ENCODE results near the gene NPIPB2. TPM values are rescaled to one million over a fixed set of nuclear protein-coding genes. Genes with fewer than 3 reads are reported as not detected.

Gene NPIPB2
- total RNA-seq, 1 donor from 2014 or later, result 10.3 TPM

DNA sequence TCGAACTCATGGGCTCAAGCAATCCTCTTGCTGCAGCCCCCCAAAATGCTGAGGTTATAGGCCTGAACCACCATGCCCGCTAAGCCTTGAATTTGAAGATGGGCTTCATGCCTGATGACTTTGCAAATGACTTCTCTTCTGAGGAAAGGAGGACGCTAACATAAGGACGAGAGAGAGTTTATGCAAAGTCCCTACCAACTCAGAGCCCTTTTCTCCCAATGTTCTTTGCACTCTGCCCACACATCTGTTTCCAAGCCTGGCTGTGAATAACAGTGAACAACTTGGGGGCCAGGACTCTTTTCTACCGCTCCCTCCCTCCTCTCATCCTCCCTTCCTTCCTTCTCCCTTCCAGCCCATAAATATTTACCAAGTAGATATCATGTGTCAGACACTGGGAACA is 8.5 kb upstream of the NPIPB2 start:
- Histone ChIP-seq H3K4me1 (ENCODE audit: insufficient read depth, low read length) (peaks cover under 1% of the 10 kb centered on the region), H3K9me3 (ENCODE audit: insufficient read depth, low read depth, low read length) (no peaks in the 10 kb centered on the region), H3K27me3 (ENCODE audit: insufficient read depth, low read length) (no peaks in the 10 kb centered on the region), H2AFZ (ENCODE audit: low read depth, low read length) (peak overlapping the region; percentile 13), H3K4me3 (ENCODE audit: insufficient read depth, low read depth, low read length) (no peak overlapping the region), H3K27ac (ENCODE audit: low read depth, low read length) (no peak overlapping the region), H3K9ac (ENCODE audit: low read length) (no peak overlapping the region), H3K36me3 (ENCODE audit: insufficient read depth, low read length) (no peaks in the 10 kb centered on the region), H3K79me2 (ENCODE audit: insufficient read depth, low read length) (no peaks in the 10 kb centered on the region), H3K4me2 (ENCODE audit: low read length) (no peak overlapping the region), H4K20me1 (ENCODE audit: insufficient read depth, low read length) (no peaks in the 10 kb centered on the region)
- no peaks in the 10 kb centered on the region for H3K27me3 Mint-ChIP-seq (ENCODE audit: low read depth, unreplicated experiment)
- DNase-seq (ENCODE audit: low read depth) (no peak), FAIRE-seq (no peak)
- TF ChIP-seq, protein P1, sequence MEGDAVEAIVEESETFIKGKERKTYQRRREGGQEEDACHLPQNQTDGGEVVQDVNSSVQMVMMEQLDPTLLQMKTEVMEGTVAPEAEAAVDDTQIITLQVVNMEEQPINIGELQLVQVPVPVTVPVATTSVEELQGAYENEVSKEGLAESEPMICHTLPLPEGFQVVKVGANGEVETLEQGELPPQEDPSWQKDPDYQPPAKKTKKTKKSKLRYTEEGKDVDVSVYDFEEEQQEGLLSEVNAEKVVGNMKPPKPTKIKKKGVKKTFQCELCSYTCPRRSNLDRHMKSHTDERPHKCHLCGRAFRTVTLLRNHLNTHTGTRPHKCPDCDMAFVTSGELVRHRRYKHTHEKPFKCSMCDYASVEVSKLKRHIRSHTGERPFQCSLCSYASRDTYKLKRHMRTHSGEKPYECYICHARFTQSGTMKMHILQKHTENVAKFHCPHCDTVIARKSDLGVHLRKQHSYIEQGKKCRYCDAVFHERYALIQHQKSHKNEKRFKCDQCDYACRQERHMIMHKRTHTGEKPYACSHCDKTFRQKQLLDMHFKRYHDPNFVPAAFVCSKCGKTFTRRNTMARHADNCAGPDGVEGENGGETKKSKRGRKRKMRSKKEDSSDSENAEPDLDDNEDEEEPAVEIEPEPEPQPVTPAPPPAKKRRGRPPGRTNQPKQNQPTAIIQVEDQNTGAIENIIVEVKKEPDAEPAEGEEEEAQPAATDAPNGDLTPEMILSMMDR (IDR thresholded peaks at IDR 0.05; ENCODE audit: insufficient read depth, low read depth, low read length), result no peak
- TF ChIP-seq EZH2 (IDR thresholded peaks at IDR 0.05; ENCODE audit: insufficient read depth, low read length), result no peak
- no peak overlapping the region for H3K4me3 Mint-ChIP-seq (ENCODE audit: unreplicated experiment)
- no peaks in the 10 kb centered on the region for H3K9me3 Mint-ChIP-seq (ENCODE audit: unreplicated experiment)
- peaks cover 2% of the 10 kb centered on the region for H3K4me1 Mint-ChIP-seq (ENCODE audit: low read depth, unreplicated experiment)
- H3K36me3 Mint-ChIP-seq (ENCODE audit: low read depth, unreplicated experiment), result no peaks in the 10 kb centered on the region
- H3K27ac Mint-ChIP-seq (ENCODE audit: unreplicated experiment), result peak overlapping the region; percentile 34

DNA sequence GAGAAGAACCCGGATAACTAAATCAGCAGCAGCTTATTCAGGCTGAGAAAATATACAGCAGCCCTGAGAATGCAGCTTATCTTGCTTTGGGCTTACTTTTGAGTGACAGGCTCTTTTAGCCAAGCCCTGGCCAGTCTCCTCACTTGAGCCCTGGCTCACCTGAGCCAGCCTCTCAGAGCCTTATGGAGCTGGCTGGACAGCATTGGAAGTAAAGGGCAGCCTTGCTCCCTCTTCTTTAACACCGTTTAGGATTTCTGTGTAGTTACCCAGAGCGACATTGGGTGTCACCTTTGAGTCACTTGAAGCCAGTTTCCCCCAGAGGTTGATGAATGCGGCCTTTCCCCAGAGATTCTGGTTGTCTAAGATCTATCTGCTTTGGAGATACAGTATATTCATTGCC is 7.7 kb upstream of the NPIPB2 start:
- H3K79me2 ChIP-seq (ENCODE audit: insufficient read depth, low read length), result no peaks in the 10 kb centered on the region
- peaks cover 2% of the 10 kb centered on the region for H3K4me1 Mint-ChIP-seq (ENCODE audit: low read depth, unreplicated experiment)
- no peaks in the 10 kb centered on the region for H3K4me1 ChIP-seq (ENCODE audit: insufficient read depth, low read length)
- DNase-seq (ENCODE audit: low read depth) (peak; percentile 23), FAIRE-seq (no peak)
- H3K27me3 ChIP-seq (ENCODE audit: insufficient read depth, low read length), result no peaks in the 10 kb centered on the region
- H4K20me1 ChIP-seq (ENCODE audit: insufficient read depth, low read length), result no peaks in the 10 kb centered on the region
- no peak overlapping the region for H3K4me2 ChIP-seq (ENCODE audit: low read length)
- no peaks in the 10 kb centered on the region for H3K27me3 Mint-ChIP-seq (ENCODE audit: low read depth, unreplicated experiment)
- H3K9me3 Mint-ChIP-seq (ENCODE audit: unreplicated experiment), result no peaks in the 10 kb centered on the region
- no peak overlapping the region for H3K4me3 Mint-ChIP-seq (ENCODE audit: unreplicated experiment)
- H3K4me3 ChIP-seq (ENCODE audit: insufficient read depth, low read depth, low read length), result no peak overlapping the region
- H3K9ac ChIP-seq (ENCODE audit: low read length), result no peak overlapping the region
- TF ChIP-seq, protein P1 (IDR thresholded peaks at IDR 0.05; ENCODE audit: insufficient read depth, low read depth, low read length), result peak; percentile 35
- no peak for TF ChIP-seq EZH2 (IDR thresholded peaks at IDR 0.05; ENCODE audit: insufficient read depth, low read length)
- H3K27ac Mint-ChIP-seq (ENCODE audit: unreplicated experiment), result no peak overlapping the region
- H3K27ac ChIP-seq (ENCODE audit: low read depth, low read length), result no peak overlapping the region
- no peaks in the 10 kb centered on the region for H3K36me3 Mint-ChIP-seq (ENCODE audit: low read depth, unreplicated experiment)
- no peak overlapping the region for H2AFZ ChIP-seq (ENCODE audit: low read depth, low read length)
- H3K9me3 ChIP-seq (ENCODE audit: insufficient read depth, low read depth, low read length), result no peaks in the 10 kb centered on the region
- no peaks in the 10 kb centered on the region for H3K36me3 ChIP-seq (ENCODE audit: insufficient read depth, low read length)

DNA sequence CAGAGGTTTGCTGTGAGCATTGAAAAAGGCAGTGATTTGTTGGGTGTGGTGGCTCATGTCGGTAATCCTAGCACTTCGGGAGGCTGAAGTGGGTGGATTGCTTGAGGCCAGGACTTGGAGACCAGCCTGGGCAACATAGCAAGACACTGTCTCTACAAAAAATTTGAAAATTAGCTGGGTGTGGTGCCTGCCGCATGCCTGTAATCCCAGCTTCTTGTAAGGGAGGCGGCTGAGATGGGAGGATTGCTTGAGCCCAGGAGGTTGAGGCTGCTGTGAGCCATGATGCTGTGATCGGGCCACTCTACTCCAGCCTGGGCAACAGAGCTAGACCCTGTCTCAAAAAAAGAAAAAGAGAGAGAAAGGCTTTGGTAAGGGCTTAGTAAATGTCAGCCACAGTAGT is 7.0 kb upstream of the NPIPB2 start:
- Histone ChIP-seq H3K4me2 (ENCODE audit: low read length) (no peak overlapping the region), H3K4me1 (ENCODE audit: insufficient read depth, low read length) (no peaks in the 10 kb centered on the region), H3K4me3 (ENCODE audit: insufficient read depth, low read depth, low read length) (no peak overlapping the region), H4K20me1 (ENCODE audit: insufficient read depth, low read length) (no peaks in the 10 kb centered on the region), H3K27ac (ENCODE audit: low read depth, low read length) (no peak overlapping the region), H3K27me3 (ENCODE audit: insufficient read depth, low read length) (no peaks in the 10 kb centered on the region), H3K36me3 (ENCODE audit: insufficient read depth, low read length) (no peaks in the 10 kb centered on the region), H2AFZ (ENCODE audit: low read depth, low read length) (no peak overlapping the region), H3K9ac (ENCODE audit: low read length) (no peak overlapping the region), H3K9me3 (ENCODE audit: insufficient read depth, low read depth, low read length) (no peaks in the 10 kb centered on the region), H3K79me2 (ENCODE audit: insufficient read depth, low read length) (no peaks in the 10 kb centered on the region)
- DNase-seq (ENCODE audit: low read depth) (no peak), FAIRE-seq (no peak)
- no peaks in the 10 kb centered on the region for H3K27me3 Mint-ChIP-seq (ENCODE audit: low read depth, unreplicated experiment)
- no peak overlapping the region for H3K4me3 Mint-ChIP-seq (ENCODE audit: unreplicated experiment)
- H3K27ac Mint-ChIP-seq (ENCODE audit: unreplicated experiment), result no peak overlapping the region
- H3K4me1 Mint-ChIP-seq (ENCODE audit: low read depth, unreplicated experiment), result peaks cover 2% of the 10 kb centered on the region
- H3K36me3 Mint-ChIP-seq (ENCODE audit: low read depth, unreplicated experiment), result no peaks in the 10 kb centered on the region
- no peak for TF ChIP-seq EZH2 (IDR thresholded peaks at IDR 0.05; ENCODE audit: insufficient read depth, low read length)
- TF ChIP-seq, protein P1 (IDR thresholded peaks at IDR 0.05; ENCODE audit: insufficient read depth, low read depth, low read length), result no peak
- H3K9me3 Mint-ChIP-seq (ENCODE audit: unreplicated experiment), result no peaks in the 10 kb centered on the region
